Measurements from ENCODE around the gene SELENOP.

The SELENOP gene

DNA sequence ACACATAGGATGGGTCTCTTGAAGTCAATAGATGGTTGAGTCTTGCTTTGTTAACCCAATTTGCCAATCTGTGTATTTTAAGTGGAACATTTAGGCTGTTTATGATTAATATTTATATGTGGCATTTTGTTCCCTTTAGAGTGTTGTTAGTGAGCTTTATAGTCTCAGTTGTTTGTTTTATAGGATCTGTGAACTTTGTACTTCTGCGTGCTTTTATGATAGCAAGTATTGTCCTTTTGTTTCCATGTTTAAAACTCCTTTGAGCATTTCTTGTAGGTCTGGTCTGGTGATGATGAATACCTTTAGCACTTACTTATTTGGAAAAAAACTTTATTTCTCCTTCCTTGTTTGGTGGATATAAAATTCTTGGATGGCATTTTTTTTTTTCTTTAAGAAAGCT, 23.8 kb downstream of the SELENOP start:
- no peak for DNase-seq

- no peak for DNase-seq
These were observed 24.6 kb downstream of the SELENOP start for GRCh38 chr5:42787073-42787472.

GRCh38 chr5:42785756-42786155, 25.9 kb downstream of the SELENOP start:
- DNase-seq: no peak

- no peak for DNase-seq
These were observed 27.6 kb downstream of the SELENOP start for GRCh38 chr5:42784132-42784531.

- no peak for DNase-seq
These were observed 30.1 kb downstream of the SELENOP start for GRCh38 chr5:42781584-42781983.

GRCh38 chr5:42779083-42779482, 32.6 kb downstream of the SELENOP start:
- DNase-seq: no peak

- no peak for DNase-seq
These were observed 39.3 kb downstream of the SELENOP start for GRCh38 chr5:42772265-42772993.

- no peak for DNase-seq
These were observed 41.7 kb downstream of the SELENOP start for GRCh38 chr5:42770003-42770402.

DNA sequence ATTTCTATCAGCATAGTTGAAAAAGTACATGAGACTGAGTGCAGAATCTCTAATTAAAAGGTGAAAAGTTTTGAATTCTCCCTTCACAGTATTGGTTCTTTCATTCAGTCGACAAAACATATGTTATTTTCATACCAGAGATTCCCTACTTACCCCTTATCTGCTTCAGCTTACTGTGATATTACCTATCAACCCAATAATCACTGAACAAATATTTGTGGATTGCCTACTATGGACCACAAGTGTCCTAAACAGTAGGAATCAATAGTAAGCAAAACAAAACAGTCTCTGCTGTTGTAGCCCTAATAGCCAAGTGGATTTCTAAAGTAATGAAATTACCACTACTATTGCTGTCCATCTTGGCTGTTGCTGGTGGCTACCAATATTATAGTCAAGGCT, 43.6 kb downstream of the SELENOP start:
- no peak for DNase-seq

- no peak for DNase-seq
These were observed 44.1 kb downstream of the SELENOP start for GRCh38 chr5:42767491-42768105.

- no peak for DNase-seq
These were observed 49.9 kb downstream of the SELENOP start for GRCh38 chr5:42761791-42762190.

DNA sequence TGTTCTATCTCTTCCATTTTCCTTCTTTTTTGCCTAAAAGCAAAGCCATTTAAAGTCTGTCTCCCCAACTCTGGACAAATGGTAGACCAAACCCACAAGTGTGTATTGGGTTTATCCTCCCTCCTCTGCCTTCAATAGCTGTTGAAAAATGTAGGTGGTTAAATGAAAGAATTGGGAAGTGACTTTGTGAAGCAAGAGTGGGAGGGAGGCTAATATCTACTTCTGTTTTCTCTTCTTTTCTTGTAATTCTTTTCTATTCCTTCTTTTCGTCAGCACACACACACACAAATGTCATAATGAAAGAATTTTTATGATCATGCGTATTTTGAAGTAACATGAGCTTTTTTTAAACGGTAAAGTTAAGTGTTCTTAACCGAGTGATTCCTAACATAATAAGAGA, 51.3 kb downstream of the SELENOP start:
- no peak for DNase-seq

DNA sequence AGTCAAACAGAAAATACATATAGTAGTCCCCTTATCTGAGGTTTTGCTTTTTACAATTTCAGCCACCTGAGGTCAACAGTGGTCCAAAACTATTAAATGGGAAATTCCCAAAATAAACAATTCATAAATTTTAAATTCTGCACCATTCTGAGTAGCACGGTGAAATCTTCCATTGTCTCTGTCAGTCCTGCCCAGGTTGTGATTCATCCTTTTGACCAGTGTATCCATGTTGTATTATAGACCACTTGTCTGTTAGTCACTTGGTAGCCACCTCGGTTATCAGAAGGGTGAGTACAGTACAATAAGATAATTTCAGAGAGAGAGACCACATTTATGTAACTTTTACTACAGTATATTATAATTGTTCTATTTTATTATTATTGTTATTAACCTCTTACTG, 52.2 kb downstream of the SELENOP start:
- DNase-seq: no peak

DNA sequence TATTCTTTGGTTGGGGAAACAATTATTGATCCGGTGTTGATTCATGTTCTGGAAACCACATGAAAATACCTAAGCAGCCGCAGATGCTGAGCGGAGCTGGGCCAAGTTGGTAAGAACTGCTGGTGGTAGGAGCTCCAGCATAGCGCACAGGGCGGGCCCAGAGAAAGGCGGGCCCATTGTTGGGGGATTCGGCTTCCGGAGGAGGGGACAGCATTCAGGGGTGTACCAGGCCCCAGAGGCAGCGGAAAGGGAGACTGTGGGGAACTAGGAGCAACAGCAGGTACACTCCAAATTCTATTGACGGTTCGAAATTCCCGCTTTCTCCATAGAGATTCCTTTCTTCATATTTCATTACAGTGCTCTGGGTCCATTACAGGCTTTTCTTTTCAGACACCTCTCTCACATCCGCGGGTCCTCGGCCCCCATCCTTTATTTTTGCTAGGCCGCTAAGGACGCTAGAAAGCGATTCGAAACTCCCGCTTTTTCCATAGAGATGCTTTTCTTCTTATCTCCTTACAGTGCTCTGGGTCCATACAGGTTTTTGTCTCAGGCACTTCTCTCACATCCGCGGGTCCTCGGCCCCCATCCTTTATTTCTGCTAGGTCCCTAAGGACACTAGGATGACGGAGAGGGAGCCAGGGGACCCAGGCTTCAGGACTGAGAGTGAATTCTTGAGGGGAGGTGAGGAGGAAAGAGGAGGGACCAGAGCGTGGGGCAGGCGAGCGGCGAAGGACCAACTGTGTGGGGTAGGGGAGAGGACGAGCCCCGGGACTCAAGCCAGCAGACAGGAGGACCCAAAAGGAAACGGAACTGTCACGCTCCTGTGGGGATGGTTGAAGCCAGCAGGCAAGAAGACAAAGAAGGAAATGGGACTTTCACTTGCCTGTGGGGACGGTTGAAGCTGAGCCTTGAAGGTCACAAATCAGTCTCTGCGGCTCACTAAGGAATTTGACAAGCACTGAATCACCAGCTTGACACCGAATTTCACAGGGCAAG, 54.8 kb downstream of the SELENOP start, which contains the start of gene CCDC152:
TSS of gene CCDC152 (plus strand) at position 213 of the 996 bp plus-strand sequence. CDS start 2,304 bp downstream, outside the sequence.
- DNase-seq: peak; percentile 64 to 65

DNA sequence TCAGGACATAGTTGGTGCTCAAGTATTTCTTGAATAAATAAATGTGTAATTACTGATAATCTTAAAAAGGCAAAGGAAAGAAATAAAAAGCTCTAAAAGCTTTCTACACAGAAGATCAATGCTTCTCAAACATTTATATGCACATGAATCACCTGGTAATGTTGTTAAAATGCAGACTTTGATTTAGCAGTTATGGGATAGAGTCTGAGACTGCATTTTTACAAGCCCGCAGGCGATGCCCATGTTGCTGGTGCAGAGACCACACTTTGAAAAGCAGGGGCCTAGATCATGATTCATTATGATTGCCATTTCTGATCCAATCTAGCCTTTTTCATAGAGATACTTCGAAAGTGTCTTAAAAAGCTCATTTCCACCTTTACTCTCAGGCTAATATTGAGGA, 58.6 kb downstream of the SELENOP start:
- no peak for DNase-seq

DNA sequence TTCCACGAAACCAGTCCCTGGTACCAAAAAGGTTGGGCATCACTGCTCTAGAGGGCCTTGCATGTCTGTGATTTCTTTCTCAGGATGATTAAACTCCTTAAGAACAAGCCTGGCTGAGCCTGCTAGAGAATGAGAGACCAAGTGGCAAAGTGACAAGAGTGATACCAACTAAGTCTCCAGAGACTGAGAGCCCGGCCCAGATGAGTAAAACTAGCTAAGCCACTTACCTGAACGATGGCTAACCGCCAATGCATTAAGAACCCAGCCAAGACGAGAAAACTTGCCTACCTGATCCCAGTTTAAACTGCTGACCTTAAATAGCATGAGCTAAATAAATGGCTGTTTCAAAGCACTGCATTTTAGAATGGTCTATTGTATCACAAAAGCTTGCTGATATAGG, 60.6 kb downstream of the SELENOP start:
- DNase-seq: no peak

DNA sequence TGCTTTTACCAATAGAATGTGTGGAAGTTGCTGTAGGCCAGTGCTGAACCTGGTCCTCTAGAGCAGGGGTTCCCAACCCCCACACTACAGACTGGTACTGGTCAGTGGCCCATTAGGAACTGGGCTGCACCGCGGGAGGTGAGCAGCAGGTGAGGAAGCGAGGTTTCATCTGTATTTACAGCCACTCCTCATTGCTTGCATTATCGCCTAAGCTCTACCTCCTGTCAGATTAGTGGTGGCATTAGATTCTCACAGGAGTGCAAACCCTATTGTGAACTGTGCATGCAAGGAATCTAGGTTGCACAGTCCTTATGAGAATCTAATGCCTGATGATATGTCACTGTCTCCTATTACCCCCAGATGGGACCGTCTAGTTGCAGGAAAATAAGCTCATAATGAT, 61.2 kb downstream of the SELENOP start:
- no peak for DNase-seq
